CD4-positive, alpha-beta memory T cell (primary cell): ENCODE data around the gene EHD2. TPM values are rescaled to one million over a fixed set of nuclear protein-coding genes. Genes with fewer than 3 reads are reported as not detected.

ENCODE experiments used
- CTCF ChIA-PET: fragments of 350-600 bp; sonication (Branson Sonifier 250); formaldehyde crosslinking; loops from one replicate; lab custom pipeline; 2021; ENCODE audit warnings: inconsistent platforms; ENCODE audit not compliant: partially characterized antibody; lab: Charles Lee
- POLR2A ChIA-PET: fragments of 350-600 bp; sonication (Branson Sonifier 250); formaldehyde crosslinking; loops from one replicate; lab custom pipeline; 2021; ENCODE audit not compliant: partially characterized antibody; lab: Charles Lee
- DNase-seq, 5 donors: peaks; one replicate each; pipeline versions ENCODE4 v3.0.0 to v3.0.0-alpha.2; 2020 to 2022; ENCODE audit warnings: mixed read lengths in 1 of 5
- H3K27ac ChIP-seq: one replicate; pipeline ENCODE4 v1.7.0; 2013; ENCODE audit warnings: low read depth, low read length
- H3K27me3 ChIP-seq: 2 replicates; pipeline ENCODE4 v1.7.0; 2013; ENCODE audit warnings: mild to moderate bottlenecking, low read length, moderate library complexity; ENCODE audit not compliant: insufficient read depth
- H3K36me3 ChIP-seq: 2 replicates; pipeline ENCODE4 v1.7.0; 2013; ENCODE audit warnings: mild to moderate bottlenecking, low read length, moderate library complexity; ENCODE audit not compliant: insufficient read depth
- H3K4me1 ChIP-seq: 2 replicates; pipeline ENCODE4 v1.7.0; 2013; ENCODE audit warnings: mild to moderate bottlenecking, low read length, moderate library complexity; ENCODE audit not compliant: insufficient read depth
- H3K4me3 ChIP-seq, 2 donors: one replicate each; pipeline ENCODE4 v1.7.0; 2013; ENCODE audit warnings: low read length in 2 of 2, mild to moderate bottlenecking in 1 of 2
- H3K9me3 ChIP-seq, 2 donors: one replicate each; pipeline ENCODE4 v1.7.0; 2013; ENCODE audit warnings: low read length in 2 of 2, control low read depth in 1 of 2; ENCODE audit not compliant: control insufficient read depth in 1 of 2
- H3K27ac Mint-ChIP-seq, 7 donors: one replicate each; pipeline ENCODE4 v1.8.0; 2020 to 2021; ENCODE audit warnings: mixed read lengths in 7 of 7, mild to moderate bottlenecking in 6 of 7, inconsistent platforms in 3 of 7, moderate library complexity in 3 of 7
- H3K27me3 Mint-ChIP-seq, 2 donors: one replicate each; pipeline ENCODE4 v1.8.0; 2020 to 2021; ENCODE audit warnings: mixed read lengths in 2 of 2
- H3K36me3 Mint-ChIP-seq, 2 donors: one replicate each; pipeline ENCODE4 v1.8.0; 2020 to 2021; ENCODE audit warnings: mixed read lengths in 2 of 2, inconsistent platforms in 1 of 2, mild to moderate bottlenecking in 1 of 2
- H3K4me1 Mint-ChIP-seq, 4 donors: one replicate each; pipeline ENCODE4 v1.8.0; 2020 to 2021; ENCODE audit warnings: mixed read lengths in 4 of 4, mild to moderate bottlenecking in 1 of 4
- H3K4me3 Mint-ChIP-seq, 8 donors: one replicate each; pipeline ENCODE4 v1.8.0; 2020 to 2021; ENCODE audit warnings: mixed read lengths in 8 of 8, mild to moderate bottlenecking in 7 of 8, moderate library complexity in 6 of 8, inconsistent platforms in 3 of 8
- H3K9me3 Mint-ChIP-seq, 8 donors: one replicate each; pipeline ENCODE4 v1.8.0; 2020 to 2021; ENCODE audit warnings: mixed read lengths in 8 of 8, mild to moderate bottlenecking in 5 of 8, inconsistent platforms in 3 of 8, moderate library complexity in 1 of 8
- intact Hi-C: fragments of 100-400 bp; cut with micrococcal nuclease; formaldehyde crosslinking; loops from one replicate; pipeline ENCODE4 v1.15.1; 2023
- polyA plus RNA-seq, 2 donors: library from polyadenylated mRNA; unstranded; fragments of 300-500 nt; fragmentation: Illumina TruSeq; gene quantifications; one replicate each; pipeline ENCODE4 v1.2.3, GENCODE V29; 2021
- total RNA-seq, 2 experiments: library from RNA; stranded (reverse); gene quantifications; one replicate each; pipeline ENCODE4 v1.2.3, GENCODE V29; 2021

EHD2 gene
- total and polyA plus RNA-seq, 4 experiments from 2014 or later = not detected

GRCh38 chr19:47691782-47692181 is 21.4 kb upstream of the EHD2 start:
- ChIA-PET POLR2A (no interaction called here), CTCF (no interaction called here)
- H3K27me3 ChIP-seq = no peaks in the 10 kb centered on the region
- H3K4me1 Mint-ChIP-seq = peaks cover 0 to 10% (median 5%) of the 10 kb centered on the region in 4 donors
- H3K9me3 ChIP-seq = no peaks in the 10 kb centered on the region
- no peak overlapping the region for H3K27ac ChIP-seq
- peaks cover 0 to 2% (median 0%) of the 10 kb centered on the region in 8 donors for H3K9me3 Mint-ChIP-seq
- no peak overlapping the region for H3K4me3 ChIP-seq
- H3K36me3 Mint-ChIP-seq = peaks cover 17 to 23% of the 10 kb centered on the region in 2 donors
- H3K36me3 ChIP-seq = no peaks in the 10 kb centered on the region
- H3K4me3 Mint-ChIP-seq = no peak overlapping the region
- no peak for DNase-seq
- H3K27me3 Mint-ChIP-seq = no peaks in the 10 kb centered on the region
- no peak overlapping the region for H3K27ac Mint-ChIP-seq
- no peaks in the 10 kb centered on the region for H3K4me1 ChIP-seq
- intact Hi-C loops = no loop called here

GRCh38 chr19:47693489-47693888 is 19.7 kb upstream of the EHD2 start:
- Mint-ChIP-seq H3K27ac (no peak overlapping the region), H3K27me3 (no peaks in the 10 kb centered on the region), H3K9me3 (peaks cover 0 to 2% (median 0%) of the 10 kb centered on the region in 8 donors), H3K36me3 (peaks cover 17 to 24% of the 10 kb centered on the region in 2 donors), H3K4me1 (peaks cover 0 to 10% (median 5%) of the 10 kb centered on the region in 4 donors), H3K4me3 (no peak overlapping the region)
- Histone ChIP-seq H3K4me3 (no peak overlapping the region), H3K4me1 (no peaks in the 10 kb centered on the region), H3K27me3 (no peaks in the 10 kb centered on the region), H3K9me3 (no peaks in the 10 kb centered on the region), H3K36me3 (peaks cover under 1% of the 10 kb centered on the region), H3K27ac (no peak overlapping the region)
- ChIA-PET CTCF (no interaction called here), POLR2A (no interaction called here)
- no peak for DNase-seq
- intact Hi-C loops = no loop called here

- ChIA-PET CTCF (no interaction called here), POLR2A (no interaction called here)
- Histone ChIP-seq H3K4me1 (no peaks in the 10 kb centered on the region), H3K4me3 (no peak overlapping the region), H3K36me3 (peaks cover 5% of the 10 kb centered on the region), H3K27ac (no peak overlapping the region), H3K9me3 (no peaks in the 10 kb centered on the region), H3K27me3 (no peaks in the 10 kb centered on the region)
- Mint-ChIP-seq H3K27me3 (no peaks in the 10 kb centered on the region), H3K9me3 (peaks cover 0 to 2% (median 0%) of the 10 kb centered on the region in 8 donors), H3K4me3 (no peak overlapping the region), H3K36me3 (peaks cover 17 to 24% of the 10 kb centered on the region in 2 donors), H3K4me1 (peaks cover 0 to 10% (median 5%) of the 10 kb centered on the region in 4 donors), H3K27ac (no peak overlapping the region)
- intact Hi-C loops = no loop called here
- no peak for DNase-seq
Measured at GRCh38 chr19:47693903-47694302, 19.3 kb upstream of the EHD2 start.

GRCh38 chr19:47694466-47695273 is 18.6 kb upstream of the EHD2 start:
- Histone ChIP-seq H3K27ac (no peak overlapping the region), H3K9me3 (no peaks in the 10 kb centered on the region), H3K4me1 (no peaks in the 10 kb centered on the region), H3K36me3 (peaks cover 11% of the 10 kb centered on the region), H3K4me3 (no peak overlapping the region), H3K27me3 (no peaks in the 10 kb centered on the region)
- H3K9me3 Mint-ChIP-seq = peaks cover 0 to 2% (median 0%) of the 10 kb centered on the region in 8 donors
- ChIA-PET CTCF (interaction anchor here (5.8 kb wide), 1 partner anchor 259 kb away, joined by 84 read pairs; no protein-coding TSS in a partner anchor), POLR2A (no interaction called here)
- H3K4me3 Mint-ChIP-seq = no peak overlapping the region
- intact Hi-C loops = loop anchor here (5.0 kb wide), 1 partner anchor 82 kb away; no protein-coding TSS in a partner anchor
- no peak overlapping the region for H3K27ac Mint-ChIP-seq
- no peak for DNase-seq
- H3K36me3 Mint-ChIP-seq = peaks cover 17 to 25% of the 10 kb centered on the region in 2 donors
- peaks cover 0 to 10% (median 5%) of the 10 kb centered on the region in 4 donors for H3K4me1 Mint-ChIP-seq
- no peaks in the 10 kb centered on the region for H3K27me3 Mint-ChIP-seq

- intact Hi-C loops = loop anchor here (5.0 kb wide), 1 partner anchor 83 kb away; no protein-coding TSS in a partner anchor
- no peaks in the 10 kb centered on the region for H3K27me3 ChIP-seq
- ChIA-PET CTCF (interaction anchor here (1.6 to 5.8 kb wide), 2 partner anchors 180 to 260 kb away, joined by 4 to 84 read pairs; partner anchors contain the start of gene NAPA), POLR2A (no interaction called here)
- no peak overlapping the region for H3K27ac ChIP-seq
- no peak for DNase-seq
- no peaks in the 10 kb centered on the region for H3K9me3 ChIP-seq
- Mint-ChIP-seq H3K4me1 (peaks cover 0 to 8% (median 5%) of the 10 kb centered on the region in 4 donors), H3K27ac (peak overlapping the region in 4 of 7 donors; percentile 26 to 83 (median 66)), H3K9me3 (peaks cover 0 to 2% (median 0%) of the 10 kb centered on the region in 8 donors), H3K36me3 (peaks cover 24 to 34% of the 10 kb centered on the region in 2 donors), H3K4me3 (peak overlapping the region in 1 of 8 donors; percentile 33), H3K27me3 (no peaks in the 10 kb centered on the region)
- peaks cover 17% of the 10 kb centered on the region for H3K36me3 ChIP-seq
- H3K4me3 ChIP-seq = no peak overlapping the region
- H3K4me1 ChIP-seq = no peaks in the 10 kb centered on the region
Measured at GRCh38 chr19:47695533-47696262, 17.5 kb upstream of the EHD2 start.

- peaks cover 24 to 30% of the 10 kb centered on the region in 2 donors for H3K36me3 Mint-ChIP-seq
- POLR2A ChIA-PET = no interaction called here
- H3K27me3 Mint-ChIP-seq = no peaks in the 10 kb centered on the region
- Histone ChIP-seq H3K27ac (no peak overlapping the region), H3K36me3 (peaks cover 17% of the 10 kb centered on the region), H3K27me3 (no peaks in the 10 kb centered on the region), H3K9me3 (no peaks in the 10 kb centered on the region), H3K4me1 (no peaks in the 10 kb centered on the region), H3K4me3 (no peak overlapping the region)
- H3K27ac Mint-ChIP-seq = no peak overlapping the region
- no peak overlapping the region for H3K4me3 Mint-ChIP-seq
- CTCF ChIA-PET = interaction anchor here (1.6 to 5.8 kb wide), 2 partner anchors 181 to 261 kb away, joined by 4 to 84 read pairs; partner anchors contain the start of gene NAPA
- no peak for DNase-seq
- H3K9me3 Mint-ChIP-seq = peaks cover 0 to 2% (median 0%) of the 10 kb centered on the region in 8 donors
- peaks cover 0 to 8% (median 5%) of the 10 kb centered on the region in 4 donors for H3K4me1 Mint-ChIP-seq
- intact Hi-C loops = loop anchor here (5.0 kb wide), 1 partner anchor 84 kb away; no protein-coding TSS in a partner anchor
Measured at GRCh38 chr19:47696635-47697034, 16.6 kb upstream of the EHD2 start.
